Right lobe of liver (tissue), 6 donors: Measurements from ENCODE around the gene FAR2. TPM values are rescaled to one million over a fixed set of nuclear protein-coding genes. Genes with fewer than 3 reads are reported as not detected.

Experiments used
- ATAC-seq, 4 donors: fragments of 200-7000 bp; cut with Tn5 transposase; one replicate each; pipeline ENCODE4 v1.9.1; 2020; ENCODE audit warnings: mild to moderate bottlenecking in 4 of 4, moderate library complexity in 4 of 4
- DNase-seq, 3 donors: peaks; one replicate each; pipeline ENCODE4 v3.0.0-alpha.2; 2020
- H3K27ac ChIP-seq, 3 donors: fragments of 200-600 bp; one replicate each; pipeline ENCODE4 v1.8.0; 2022
- H3K27me3 ChIP-seq, 2 donors: fragments of 200-600 bp; one replicate each; pipeline ENCODE4 v1.8.0; 2022
- H3K36me3 ChIP-seq, 4 donors: fragments of 200-600 bp; sonication (generic) in 1 of 4; one replicate each; pipeline versions ENCODE4 v1.5.1 to v1.8.0; 2017 to 2022; ENCODE audit warnings: control low read depth in 1 of 4
- H3K4me1 ChIP-seq, 4 donors: fragments of 200-600 bp; sonication (generic) in 1 of 4; one replicate each; pipeline versions ENCODE4 v1.5.1 to v1.8.0; 2017 to 2022; ENCODE audit warnings: control low read depth in 1 of 4
- H3K4me3 ChIP-seq, 3 donors: fragments of 200-600 bp; one replicate each; pipeline ENCODE4 v1.8.0; 2022
- H3K9me3 ChIP-seq, 4 donors: fragments of 200-600 bp; sonication (generic) in 1 of 4; one replicate each; pipeline versions ENCODE4 v1.5.1 to v1.8.0; 2017 to 2022; ENCODE audit warnings: control low read depth in 1 of 4
- CTCF ChIP-seq, 4 donors: fragments of 200-600 bp in 3 of 4; fragments of 450-650 bp in 1 of 4; IDR thresholded peaks; one replicate each; pipeline versions ENCODE4 v1.5.1 to v1.8.0; 2016 to 2022; ENCODE audit warnings: antibody characterized with exemption in 4 of 4, mild to moderate bottlenecking in 2 of 4
- POLR2A ChIP-seq: fragments of 450-650 bp; IDR thresholded peaks from one replicate; pipeline ENCODE4 v1.6.1; 2017; ENCODE audit warnings: antibody characterized with exemption, mild to moderate bottlenecking
- WGBS: methylation state at CpG from one replicate; pipeline ENCODE4 v1.1.6; 2018; ENCODE audit warnings: low coverage, low lambda C conversion rate; ENCODE audit not compliant: insufficient coverage; ENCODE audit errors: missing lambda C conversion rate; 5-methylcytosine and 5-hydroxymethylcytosine counted together
- intact Hi-C, 2 donors: fragments of 100-400 bp; cut with DNase I; formaldehyde crosslinking; loops; one replicate each; pipeline versions ENCODE4 v1.11.2 to v1.14.1; 2022
- total RNA-seq, 6 experiments: library from RNA; depleted of rRNA in 2 of 6; stranded (reverse); fragments of >200 nt in 2 of 6; fragmentation: NEBNext Ultra II Directional in 3 of 6; extraction: Animal tissue kit (Norgen Biotek cat#: 25700) in 3 of 6; gene quantifications; one replicate each; pipeline versions ENCODE4 v1.1.0 to v1.2.4, GENCODE V29; 2016 to 2023
- donor health status: DM: no; HTN: yes; CAD: no.
- donor health status: DM: no; HTN: no; CAD: no.
- donor health status: DM: no; HTN: no; CAD: no.
- donor health status: DM: no; HTN: yes; CAD: no.
- donor health status: DM: no; HTN: yes; CAD: no.

Gene FAR2
- total RNA-seq, 6 experiments from 2014 or later: 0.87 to 3.4 (median 1.9) TPM

DNA sequence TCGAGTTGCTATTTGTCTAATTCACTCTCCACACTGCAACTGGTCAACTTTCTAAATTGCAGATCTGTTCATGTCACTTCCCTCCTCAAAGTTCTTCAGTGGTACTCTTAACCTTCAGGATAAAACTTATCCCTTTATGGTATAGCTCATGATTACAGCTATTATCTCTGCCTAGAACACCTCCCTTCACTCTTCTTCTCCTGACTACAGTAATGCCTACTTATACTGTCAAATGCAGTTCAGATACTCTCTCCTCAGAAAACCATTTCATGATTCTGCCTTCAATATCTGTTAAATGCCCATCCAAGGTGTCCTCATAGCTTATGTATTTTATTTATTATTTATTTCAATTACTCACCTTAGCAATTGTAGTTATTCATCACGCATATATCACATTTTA, 85.5 kb downstream of the FAR2 start:
- H3K27ac ChIP-seq: no peak overlapping the region
- TF ChIP-seq POLR2A: no peak
- TF ChIP-seq CTCF (IDR thresholded peaks at IDR 0.05): no peak
- no peaks in the 10 kb centered on the region for H3K27me3 ChIP-seq
- ATAC-seq (no peak), DNase-seq (no peak)
- no peaks in the 10 kb centered on the region for H3K4me1 ChIP-seq
- no peak overlapping the region for H3K4me3 ChIP-seq
- H3K36me3 ChIP-seq: no peaks in the 10 kb centered on the region
- 47% methylated on average over 2 of the region's 2 CpGs for WGBS
- intact Hi-C loops: no loop called here
- no peaks in the 10 kb centered on the region for H3K9me3 ChIP-seq

DNA sequence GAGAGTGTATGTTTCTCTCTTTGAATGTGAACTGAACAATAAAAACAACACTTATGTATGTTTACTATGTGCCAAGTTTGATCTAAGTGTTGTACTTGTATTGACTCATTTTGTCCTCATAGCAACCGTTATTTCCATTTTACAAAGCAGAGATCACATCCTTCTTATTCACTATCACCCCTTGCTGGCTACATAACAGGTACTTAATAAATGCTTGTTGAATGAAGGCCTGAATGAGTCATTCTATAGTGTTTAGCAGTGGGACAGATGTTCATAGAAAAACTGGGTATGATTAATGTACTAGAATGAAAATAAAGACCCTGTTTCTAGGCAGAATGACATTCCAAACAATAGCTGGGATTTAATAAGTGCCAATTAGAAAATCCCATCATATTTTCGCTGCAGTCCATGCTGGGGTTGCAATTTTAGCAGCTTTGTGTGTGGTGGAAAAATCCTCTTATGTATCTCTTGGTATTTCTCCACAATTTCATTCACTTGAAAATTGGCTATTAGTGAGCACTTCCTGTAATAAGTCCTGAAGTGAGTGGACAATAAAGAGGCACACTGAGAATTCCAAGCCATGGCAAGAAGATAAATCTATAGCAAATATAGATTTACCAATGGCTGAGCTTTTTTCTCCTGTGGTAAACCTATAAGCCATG, 86.0 kb downstream of the FAR2 start:
- Histone ChIP-seq H3K27me3 (no peaks in the 10 kb centered on the region), H3K4me3 (no peak overlapping the region), H3K36me3 (no peaks in the 10 kb centered on the region), H3K4me1 (no peaks in the 10 kb centered on the region), H3K27ac (no peak overlapping the region), H3K9me3 (no peaks in the 10 kb centered on the region)
- ATAC-seq: no peak
- WGBS: 50% methylated on average over 2 of the region's 2 CpGs
- intact Hi-C loops: no loop called here
- no peak for DNase-seq
- TF ChIP-seq CTCF (IDR thresholded peaks at IDR 0.05) (no peak), POLR2A (no peak)

DNA sequence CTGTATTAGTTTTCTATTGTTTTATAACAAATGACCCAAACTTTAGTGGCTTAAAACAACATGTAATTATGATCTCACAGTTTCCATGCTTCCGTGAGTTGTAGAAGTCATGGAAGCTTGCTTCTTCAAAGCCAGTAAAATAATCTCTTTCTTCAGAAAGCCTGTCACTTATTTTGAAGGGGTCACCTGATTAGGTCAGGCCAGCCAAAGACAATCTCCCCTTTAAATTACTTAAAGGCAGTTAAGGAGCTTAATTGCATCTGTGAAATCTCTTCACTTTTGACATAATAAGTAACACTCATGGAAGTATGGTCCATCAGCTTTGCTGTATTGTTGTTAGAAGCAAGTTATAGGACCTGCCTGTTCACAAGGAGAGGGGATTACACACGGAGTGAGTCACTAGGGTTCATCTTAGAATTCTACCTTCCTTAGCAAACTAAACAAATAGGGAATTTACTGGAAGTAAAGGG, 89.8 kb downstream of the FAR2 start:
- H3K27ac ChIP-seq: no peak overlapping the region
- intact Hi-C loops: no loop called here
- no peaks in the 10 kb centered on the region for H3K9me3 ChIP-seq
- no peaks in the 10 kb centered on the region for H3K27me3 ChIP-seq
- no peak overlapping the region for H3K4me3 ChIP-seq
- peaks cover 0 to 16% (median 11%) of the 10 kb centered on the region in 4 donors for H3K4me1 ChIP-seq
- ATAC-seq (no peak), DNase-seq (no peak)
- WGBS: 53% methylated on average over 2 of the region's 2 CpGs
- H3K36me3 ChIP-seq: no peaks in the 10 kb centered on the region
- TF ChIP-seq CTCF (IDR thresholded peaks at IDR 0.05) (no peak), POLR2A (no peak)

DNA sequence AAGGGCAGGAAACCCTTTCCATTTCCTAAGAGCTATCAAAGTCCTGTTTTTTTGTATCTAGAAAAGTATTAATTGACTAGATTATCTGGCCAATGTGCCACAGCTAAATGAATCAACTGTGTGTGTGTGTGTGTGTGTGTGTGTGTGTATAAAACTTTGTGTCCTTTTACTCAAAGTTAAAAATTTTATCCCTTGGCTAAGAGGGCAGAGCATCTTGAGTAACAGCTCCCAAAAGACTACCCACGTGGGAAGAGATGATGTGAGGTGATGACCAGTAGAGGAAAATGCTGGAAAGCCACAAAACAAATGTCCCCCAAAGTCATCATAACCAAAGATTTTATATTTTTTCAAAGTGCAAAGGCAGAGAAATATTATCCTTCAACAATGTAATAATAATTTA, 90.3 kb downstream of the FAR2 start:
- Histone ChIP-seq H3K27ac (no peak overlapping the region), H3K27me3 (no peaks in the 10 kb centered on the region), H3K4me1 (peaks cover 0 to 16% (median 11%) of the 10 kb centered on the region in 4 donors), H3K9me3 (no peaks in the 10 kb centered on the region), H3K36me3 (no peaks in the 10 kb centered on the region), H3K4me3 (no peak overlapping the region)
- intact Hi-C loops: no loop called here
- TF ChIP-seq CTCF (IDR thresholded peaks at IDR 0.05) (no peak), POLR2A (no peak)
- WGBS: 57% methylated on average over 1 of the region's 1 CpG
- ATAC-seq (no peak), DNase-seq (no peak)
